Neural progenitor cell (in vitro differentiated cells): ENCODE results near the gene LRRN2. TPM values are rescaled to one million over a fixed set of nuclear protein-coding genes. Genes with fewer than 3 reads are reported as not detected.

Source experiments
- DNase-seq: peaks from one replicate; pipeline ENCODE4 v3.0.0-alpha.2; 2016; ENCODE audit warnings: low spot score
- H2AFZ ChIP-seq: fragments of 200-600 bp; sonication (generic); replicated peaks from 2 replicates; pipeline ENCODE4 v1.6.1; 2016; ENCODE audit warnings: antibody characterized with exemption
- H3F3A ChIP-seq: fragments of 200-600 bp; sonication (generic); 2 replicates; pipeline ENCODE4 v1.6.1; 2016; ENCODE audit warnings: antibody characterized with exemption, low read depth
- H3K27ac ChIP-seq: fragments of 200-600 bp; sonication (generic); 2 replicates; pipeline ENCODE4 v1.5.1; 2016; ENCODE audit warnings: mild to moderate bottlenecking
- H3K27me3 ChIP-seq: fragments of 200-600 bp; sonication (generic); 2 replicates; pipeline ENCODE4 v1.6.1; 2016; ENCODE audit warnings: mild to moderate bottlenecking, moderate library complexity
- H3K36me3 ChIP-seq: fragments of 200-600 bp; sonication (generic); 2 replicates; pipeline ENCODE4 v1.5.1; 2016
- H3K4me1 ChIP-seq: fragments of 200-600 bp; sonication (generic); 2 replicates; pipeline ENCODE4 v1.6.1; 2016; ENCODE audit warnings: mixed run types
- H3K4me2 ChIP-seq: fragments of 200-600 bp; sonication (generic); 2 replicates; pipeline ENCODE4 v1.6.1; 2016
- H3K4me3 ChIP-seq: fragments of 200-600 bp; sonication (generic); 2 replicates; pipeline ENCODE4 v1.5.1; 2016
- H3K79me2 ChIP-seq: fragments of 200-600 bp; sonication (generic); 2 replicates; pipeline ENCODE4 v1.6.1; 2016; ENCODE audit warnings: low read depth
- H3K9ac ChIP-seq: fragments of 200-600 bp; sonication (generic); 2 replicates; pipeline ENCODE4 v1.6.1; 2016
- H3K9me3 ChIP-seq: fragments of 200-600 bp; sonication (generic); 2 replicates; pipeline ENCODE4 v1.5.1; 2016; ENCODE audit warnings: low read depth
- H4K20me1 ChIP-seq: fragments of 200-600 bp; sonication (generic); 2 replicates; pipeline ENCODE4 v1.6.1; 2016; ENCODE audit warnings: low read depth
- H3K27ac Mint-ChIP-seq: 3 replicates; pipeline ENCODE4 v1.8.0; 2021; ENCODE audit warnings: mixed read lengths
- H3K27me3 Mint-ChIP-seq: 2 replicates; pipeline ENCODE4 v1.8.0; 2022; ENCODE audit warnings: low read depth, mild to moderate bottlenecking, inconsistent platforms, moderate library complexity, mixed read lengths; ENCODE audit not compliant: insufficient read depth
- H3K36me3 Mint-ChIP-seq: 3 replicates; pipeline ENCODE4 v1.8.0; 2021; ENCODE audit warnings: mixed read lengths
- H3K4me1 Mint-ChIP-seq: 3 replicates; pipeline ENCODE4 v1.8.0; 2021; ENCODE audit warnings: mixed read lengths
- H3K4me3 Mint-ChIP-seq: 3 replicates; pipeline ENCODE4 v1.8.0; 2021; ENCODE audit warnings: mild to moderate bottlenecking, moderate library complexity, mixed read lengths
- H3K9me3 Mint-ChIP-seq: 3 replicates; pipeline ENCODE4 v1.8.0; 2020; ENCODE audit warnings: mixed read lengths
- CTCF ChIP-seq: fragments of 200-600 bp; sonication (generic); IDR thresholded peaks from 2 replicates; pipeline ENCODE4 v1.5.1; 2017; ENCODE audit warnings: antibody characterized with exemption, mild to moderate bottlenecking
- EZH2 ChIP-seq: fragments of 200-600 bp; sonication (generic); IDR thresholded peaks from 2 replicates; pipeline ENCODE4 v1.6.1; 2017; ENCODE audit warnings: antibody characterized with exemption, mild to moderate bottlenecking, moderate library complexity
- EZH2phosphoT487 ChIP-seq: fragments of 200-600 bp; sonication (generic); IDR thresholded peaks from 2 replicates; pipeline ENCODE4 v1.6.1; 2017; ENCODE audit warnings: antibody characterized with exemption
- total RNA-seq: library from RNA; depleted of rRNA; stranded (reverse); fragments of >200 nt; gene quantifications from 2 replicates; pipeline ENCODE4 v1.2.3, GENCODE V29; 2015; ENCODE audit warnings: low replicate concordance

The LRRN2 gene
- total RNA-seq, 1 donor from 2014 or later = 1.9 TPM

DNA sequence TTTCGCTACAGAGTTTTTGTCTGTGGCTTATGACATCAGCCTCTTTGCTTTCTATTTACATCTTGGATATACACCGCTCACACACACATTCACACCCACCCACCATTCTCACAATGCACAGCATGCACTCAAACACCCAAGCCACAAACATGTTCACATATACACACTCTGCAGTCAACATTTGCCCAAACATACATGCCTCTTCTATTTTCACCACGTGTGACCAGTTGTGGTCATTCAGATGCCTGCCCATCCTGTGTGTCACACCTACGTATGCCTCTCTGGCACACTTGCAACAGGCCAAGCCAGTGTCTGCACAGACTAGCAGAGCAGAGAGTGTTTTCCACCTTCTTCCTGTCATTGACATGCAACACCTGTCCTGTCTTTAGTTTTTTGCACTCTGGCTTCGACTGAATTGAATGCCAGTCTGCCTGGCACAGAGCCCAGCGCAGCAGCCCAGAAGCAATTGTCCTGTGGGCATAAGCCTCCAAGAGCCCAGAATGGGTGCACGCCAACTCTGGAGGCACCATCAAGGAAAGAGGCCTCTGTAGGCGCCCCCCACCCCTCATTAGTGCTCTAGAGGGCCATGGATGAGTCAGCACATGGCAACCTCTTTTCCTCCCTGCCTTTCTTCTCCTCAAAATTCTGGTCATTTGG is 37.7 kb upstream of the LRRN2 start:
- peaks cover 15% of the 10 kb centered on the region for H3F3A ChIP-seq
- H3K9me3 Mint-ChIP-seq = peaks cover 4% of the 10 kb centered on the region
- no peak overlapping the region for H3K27ac ChIP-seq
- H3K4me2 ChIP-seq = no peak overlapping the region
- peaks cover 24% of the 10 kb centered on the region for H3K4me1 Mint-ChIP-seq
- no peaks in the 10 kb centered on the region for H3K36me3 ChIP-seq
- H3K4me3 Mint-ChIP-seq = no peak overlapping the region
- no peak for DNase-seq
- peaks cover 13% of the 10 kb centered on the region for H3K4me1 ChIP-seq
- no peak overlapping the region for H2AFZ ChIP-seq
- H3K9ac ChIP-seq = no peak overlapping the region
- H3K27me3 ChIP-seq = peaks cover 23% of the 10 kb centered on the region
- H3K9me3 ChIP-seq = no peaks in the 10 kb centered on the region
- no peaks in the 10 kb centered on the region for H3K36me3 Mint-ChIP-seq
- H4K20me1 ChIP-seq = no peaks in the 10 kb centered on the region
- H3K27ac Mint-ChIP-seq = peak overlapping the region; percentile 16
- H3K79me2 ChIP-seq = no peaks in the 10 kb centered on the region
- TF ChIP-seq CTCF (no peak), EZH2phosphoT487 (no peak), EZH2 (no peak)
- H3K27me3 Mint-ChIP-seq = peaks cover 15% of the 10 kb centered on the region
- no peak overlapping the region for H3K4me3 ChIP-seq

- peaks cover 32% of the 10 kb centered on the region for H3K27me3 ChIP-seq
- peaks cover 15% of the 10 kb centered on the region for H3K27me3 Mint-ChIP-seq
- no peak overlapping the region for H3K9ac ChIP-seq
- peak; percentile 63 for DNase-seq
- peak overlapping the region; percentile 51 for H3K27ac Mint-ChIP-seq
- TF ChIP-seq EZH2phosphoT487 (no peak), EZH2 (no peak), CTCF (no peak)
- H4K20me1 ChIP-seq = no peaks in the 10 kb centered on the region
- H3K27ac ChIP-seq = no peak overlapping the region
- H3K4me3 ChIP-seq = no peak overlapping the region
- peaks cover 13% of the 10 kb centered on the region for H3K4me1 ChIP-seq
- H3K36me3 ChIP-seq = no peaks in the 10 kb centered on the region
- H3K9me3 ChIP-seq = no peaks in the 10 kb centered on the region
- peak overlapping the region; percentile 41 for H3K4me2 ChIP-seq
- H3K9me3 Mint-ChIP-seq = peaks cover 4% of the 10 kb centered on the region
- no peak overlapping the region for H2AFZ ChIP-seq
- H3K4me1 Mint-ChIP-seq = peaks cover 23% of the 10 kb centered on the region
- H3F3A ChIP-seq = peaks cover 15% of the 10 kb centered on the region
- H3K79me2 ChIP-seq = no peaks in the 10 kb centered on the region
- peak overlapping the region; percentile 5 for H3K4me3 Mint-ChIP-seq
- no peaks in the 10 kb centered on the region for H3K36me3 Mint-ChIP-seq
Observed at GRCh38 chr1:204721373-204722055, 36.0 kb upstream of the LRRN2 start.

DNA sequence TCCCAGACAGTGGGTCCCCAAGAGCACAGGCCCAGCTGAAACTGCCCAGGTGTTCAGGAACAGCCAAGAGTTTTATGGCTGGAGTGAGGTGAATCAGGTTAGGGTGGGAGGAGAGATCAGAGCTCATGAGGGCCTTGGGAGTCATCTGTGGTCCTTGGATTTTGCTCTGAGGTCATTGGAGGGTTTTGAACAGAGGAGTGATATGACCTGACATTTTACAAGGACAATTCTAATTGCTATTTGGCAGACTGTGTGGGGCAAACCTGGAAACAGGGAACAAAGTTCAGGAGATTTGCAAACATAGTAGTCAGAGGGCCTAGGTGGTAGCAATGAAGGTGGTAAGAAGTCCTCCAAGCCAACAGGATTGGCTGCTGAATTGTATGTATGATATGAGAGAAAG is 31.1 kb upstream of the LRRN2 start:
- Histone ChIP-seq H3K9me3 (no peaks in the 10 kb centered on the region), H3K4me1 (peaks cover 24% of the 10 kb centered on the region), H3K79me2 (no peaks in the 10 kb centered on the region), H3K36me3 (no peaks in the 10 kb centered on the region), H3F3A (peaks cover 36% of the 10 kb centered on the region), H3K27ac (no peak overlapping the region), H3K9ac (no peak overlapping the region), H3K4me3 (no peak overlapping the region), H3K4me2 (no peak overlapping the region), H4K20me1 (peaks cover under 1% of the 10 kb centered on the region), H3K27me3 (peaks cover 51% of the 10 kb centered on the region), H2AFZ (no peak overlapping the region)
- Mint-ChIP-seq H3K4me3 (no peak overlapping the region), H3K27ac (no peak overlapping the region), H3K9me3 (peaks cover 2% of the 10 kb centered on the region), H3K36me3 (no peaks in the 10 kb centered on the region), H3K27me3 (peaks cover 8% of the 10 kb centered on the region), H3K4me1 (peaks cover 48% of the 10 kb centered on the region)
- TF ChIP-seq CTCF (no peak), EZH2phosphoT487 (no peak), EZH2 (no peak)
- no peak for DNase-seq
